GM21367 (cell line): Measurements from ENCODE around the gene TMEM234.
A peak's percentile ranks its signal among the peaks of the same experiment; 100 is the strongest.

ENCODE experiments used
- ATAC-seq: cut with Tn5 transposase; IDR thresholded peaks from one replicate; pipeline ENCODE4 v1.9.1; 2021; ENCODE audit not compliant: unreplicated experiment

Gene TMEM234

GRCh38 chr1:32240140-32240951 is 18.2 kb upstream of the TMEM234 start:
- ATAC-seq = no peak

DNA sequence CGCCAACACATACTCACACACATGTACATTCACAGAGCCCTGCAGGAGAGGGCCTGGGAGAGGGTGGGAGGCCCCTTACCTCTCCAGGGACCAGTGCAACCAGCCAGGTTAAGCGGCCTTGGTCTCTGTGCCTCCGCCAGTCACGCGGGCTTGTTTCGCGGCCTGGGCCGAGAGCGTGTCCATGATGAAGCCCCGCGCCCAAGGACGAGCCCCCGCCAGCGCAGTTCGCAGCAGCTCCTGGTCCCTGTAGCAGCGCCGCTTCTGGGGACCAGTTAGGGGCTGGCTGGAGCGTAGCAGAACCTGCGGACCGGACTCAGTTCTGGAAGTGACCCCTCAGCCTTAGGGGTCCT is 17.6 kb upstream of the TMEM234 start:
- no peak for ATAC-seq

DNA sequence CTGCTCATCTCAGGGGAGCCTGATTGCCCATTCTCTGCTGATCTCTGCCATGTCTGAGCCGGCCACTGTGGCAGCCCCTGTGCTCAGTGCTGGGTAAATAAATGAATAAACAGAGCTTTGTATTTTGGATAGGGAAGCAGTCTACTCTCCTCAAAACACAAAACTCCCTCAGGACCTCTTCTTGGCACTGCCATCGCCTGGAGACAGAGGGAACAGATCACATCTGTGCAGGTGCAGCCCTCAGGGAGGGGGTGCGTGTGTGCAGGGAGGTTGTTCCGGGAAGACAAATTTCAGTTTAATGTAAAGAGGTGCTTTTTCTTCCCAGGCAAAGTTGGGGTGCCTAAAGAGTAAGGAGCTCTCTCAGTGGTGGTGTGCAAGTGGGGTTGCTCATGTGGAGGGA is 17.2 kb upstream of the TMEM234 start:
- ATAC-seq = no peak

DNA sequence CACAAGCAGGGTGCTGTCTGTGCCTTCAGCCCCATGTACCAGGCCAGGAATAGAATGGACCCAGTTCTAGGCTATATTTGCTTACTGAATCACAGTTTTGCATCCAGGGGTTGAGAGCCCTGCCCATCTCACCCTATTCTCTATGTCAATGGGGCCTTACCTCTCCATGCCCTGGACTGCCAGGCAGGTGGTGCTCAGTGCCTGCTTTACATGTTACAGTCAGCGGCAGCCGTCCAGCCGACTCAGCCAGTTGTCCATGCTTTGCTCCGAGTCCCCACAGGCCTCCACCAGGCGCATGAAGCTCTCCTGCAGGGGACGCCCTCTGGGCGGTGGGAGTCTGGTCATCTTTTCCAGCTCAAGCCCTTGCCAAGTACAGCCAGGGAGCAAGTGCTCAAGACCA is 12.6 kb upstream of the TMEM234 start:
- no peak for ATAC-seq

DNA sequence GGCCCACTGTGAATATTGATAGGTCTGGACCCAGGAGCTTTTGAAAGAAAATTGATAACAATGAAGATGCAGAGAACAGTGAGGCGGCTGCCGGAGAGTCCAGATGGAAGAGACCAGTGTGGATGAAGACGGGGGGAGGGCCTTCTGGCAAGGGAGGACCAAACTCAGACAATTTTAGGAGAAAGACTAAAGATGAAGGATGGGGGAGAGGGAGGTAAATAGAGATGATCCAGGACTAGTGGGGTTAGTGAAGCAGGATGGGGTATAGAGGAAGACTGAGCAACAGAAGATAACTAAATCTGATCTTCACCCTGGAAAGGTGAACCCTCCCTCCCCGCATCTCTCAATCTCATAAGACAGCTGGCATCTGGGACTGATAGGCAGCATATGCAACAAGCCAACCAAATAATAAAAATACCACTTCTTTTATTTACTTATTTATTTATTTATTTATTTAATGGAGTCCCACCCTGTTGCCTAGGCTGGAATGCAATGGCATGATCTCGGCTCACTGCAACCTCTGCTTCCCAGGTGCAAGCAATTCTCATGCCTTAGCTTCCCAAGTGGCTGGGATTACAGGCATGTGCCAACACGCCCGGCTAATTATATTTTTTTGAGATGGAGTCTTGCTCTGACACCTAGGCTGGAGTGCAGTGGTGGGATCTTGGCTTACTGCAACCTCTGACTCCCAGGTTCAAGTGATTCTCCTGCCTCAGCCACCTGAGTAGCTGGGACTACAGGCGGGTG is 10.6 kb upstream of the TMEM234 start:
- ATAC-seq = no peak

GRCh38 chr1:32231843-32232432 is 9.8 kb upstream of the TMEM234 start:
- ATAC-seq = no peak

DNA sequence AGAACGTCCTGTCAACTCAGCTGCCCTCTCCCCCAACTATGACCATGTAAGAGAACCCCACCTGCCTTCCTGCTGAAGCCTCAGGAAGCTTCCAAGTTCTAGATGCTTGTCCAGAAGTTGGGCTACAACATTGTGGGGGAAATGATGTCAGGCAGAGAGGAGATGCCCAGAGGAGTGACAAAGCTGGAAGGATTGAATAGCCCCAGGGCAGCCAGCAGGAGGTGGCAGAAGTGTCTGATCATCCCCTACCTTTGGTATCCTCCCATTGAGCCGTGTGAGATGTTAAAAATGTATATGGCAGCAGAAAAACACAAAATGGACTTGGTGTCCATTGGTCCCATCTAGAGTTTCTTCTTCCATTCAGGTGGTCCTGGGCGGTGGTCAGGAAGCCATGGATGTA is 6.6 kb upstream of the TMEM234 start:
- ATAC-seq = no peak

DNA sequence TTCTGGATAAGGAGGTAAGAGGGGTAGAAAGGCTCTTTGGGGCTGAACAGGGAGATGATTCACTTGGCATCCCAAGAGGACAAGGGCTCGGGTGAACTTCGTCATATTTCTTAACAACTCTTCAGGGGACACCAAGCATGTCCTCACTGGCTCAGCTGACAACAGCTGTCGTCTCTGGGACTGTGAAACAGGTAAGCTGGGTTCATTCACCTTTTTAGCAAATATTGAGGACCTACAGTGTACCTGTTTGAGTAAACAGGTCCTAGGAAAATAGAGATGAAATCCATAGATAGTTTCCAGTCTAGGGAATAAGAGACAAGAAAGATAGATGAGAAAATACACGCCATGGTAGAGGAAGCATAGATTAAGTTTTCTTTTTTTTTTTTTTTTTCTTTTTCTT is 2.1 kb upstream of the TMEM234 start:
- no peak for ATAC-seq

GRCh38 chr1:32223683-32224082 is 1.5 kb upstream of the TMEM234 start:
- no peak for ATAC-seq

GRCh38 chr1:32221581-32221979 is 573 bp downstream of the TMEM234 start:
- ATAC-seq = no peak

- ATAC-seq = no peak
These were observed 1.2 kb downstream of the TMEM234 start for GRCh38 chr1:32220746-32221580.

GRCh38 chr1:32219022-32219421 is 3.1 kb downstream of the TMEM234 start:
- no peak for ATAC-seq

GRCh38 chr1:32216566-32216965 is 5.6 kb downstream of the TMEM234 start:
- ATAC-seq = no peak

GRCh38 chr1:32215629-32216480 is 6.3 kb downstream of the TMEM234 start:
- ATAC-seq = no peak

DNA sequence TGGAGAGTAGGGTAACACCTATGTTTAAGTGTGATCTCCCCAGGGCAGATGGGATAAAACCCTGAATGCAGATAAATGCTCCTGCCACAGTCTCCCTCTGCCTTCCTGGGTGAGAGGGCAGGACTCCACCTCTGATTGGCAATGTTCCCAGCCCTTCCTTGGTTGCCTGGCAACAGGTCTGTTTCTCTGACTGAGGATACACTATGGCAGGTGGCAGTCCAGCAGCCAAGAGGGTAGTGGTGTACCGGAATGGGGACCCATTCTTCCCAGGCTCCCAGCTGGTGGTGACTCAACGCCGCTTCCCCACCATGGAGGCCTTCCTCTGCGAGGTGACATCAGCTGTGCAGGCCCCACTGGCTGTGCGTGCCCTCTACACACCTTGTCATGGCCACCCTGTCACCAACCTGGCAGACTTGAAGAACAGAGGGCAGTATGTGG is 13.2 kb downstream of the TMEM234 start, which contains the start of gene DCDC2B:
TSS of gene DCDC2B (plus strand) at position 199 of the 438 bp plus-strand sequence. CDS start at position 204, 5 bp downstream.
- ATAC-seq = no peak

- ATAC-seq = no peak
These were observed 13.7 kb downstream of the TMEM234 start for GRCh38 chr1:32208469-32208868.

GRCh38 chr1:32205401-32206370 is 16.5 kb downstream of the TMEM234 start, which contains the start of gene IQCC:
IQCC (plus strand) TSS chr1:32205671; CDS start chr1:32205682, 11 bp downstream.
- peak; percentile 39 for ATAC-seq

DNA sequence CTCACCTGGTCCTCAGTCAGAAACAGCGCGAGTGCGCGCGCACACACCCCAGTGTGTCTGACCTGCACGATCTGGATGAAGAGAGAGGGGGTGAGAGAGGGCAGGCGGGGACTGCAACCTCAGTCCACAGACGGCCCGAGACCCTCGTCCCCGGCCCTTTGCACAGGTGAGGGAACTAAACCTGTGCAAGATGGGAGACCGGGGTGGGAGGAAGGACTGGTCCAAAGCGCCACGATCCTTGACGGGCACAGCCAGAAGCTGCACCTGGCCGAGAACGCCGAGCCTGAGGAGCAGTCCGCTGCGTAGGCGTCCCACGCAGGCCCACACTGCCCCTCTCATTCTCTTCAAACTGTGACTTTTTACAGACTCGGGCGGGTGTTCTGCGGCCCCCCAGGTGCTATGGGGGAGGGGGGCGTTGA is 17.2 kb downstream of the TMEM234 start:
- no peak for ATAC-seq
